A549 (cell line): ENCODE data around the gene CEP164. TPM values are rescaled to one million over a fixed set of nuclear protein-coding genes. Genes with fewer than 3 reads are reported as not detected.

Experiments
- ATAC-seq, 2 experiments: fragments of 200-7000 bp in 1 of 2; fragments of >200 bp in 1 of 2; cut with Nextera tagmentation in 1 of 2; cut with Tn5 transposase in 1 of 2; 3 replicates each; pipeline versions ENCODE4 v1.8.0 to v1.9.1; 2018 to 2020; ENCODE audit warnings: mild to moderate bottlenecking in 1 of 2, moderate library complexity in 1 of 2
- CTCF ChIA-PET: fragments of 300-600 bp; sonication (Branson Sonifier 250); formaldehyde crosslinking; extraction: SDS; loops from one replicate; lab custom pipeline; 2021; ENCODE audit warnings: antibody characterized with exemption, inconsistent platforms; lab: Yijun Ruan, JAX
- POLR2A ChIA-PET: fragments of 350-600 bp; formaldehyde crosslinking; extraction: SDS; loops from one replicate; lab custom pipeline; 2021; ENCODE audit warnings: antibody characterized with exemption, inconsistent platforms; lab: Yijun Ruan, JAX
- DNase-seq, 2 experiments: peaks; one replicate each; pipeline versions ENCODE4 v3.0.0 to v3.0.0-alpha.2; 2011 to 2016; ENCODE audit warnings: low read depth in 1 of 2, low spot score in 1 of 2
- FAIRE-seq: peaks from 2 replicates; lab custom pipeline; 2011; peaks lifted over from hg19 to GRCh38; lab: Jason Lieb, UNC
- H3K27ac ChIP-seq, 2 experiments: fragments of >200 bp; sonication (Bioruptor Twin); formaldehyde crosslinking; 3 replicates each; pipeline ENCODE4 v1.5.1; 2016 to 2017
- H3K4me1 ChIP-seq: fragments of >200 bp; sonication (Bioruptor Twin); formaldehyde crosslinking; 3 replicates; pipeline ENCODE4 v1.6.1; 2016
- H3K4me2 ChIP-seq: fragments of >200 bp; sonication (Bioruptor Twin); formaldehyde crosslinking; 3 replicates; pipeline ENCODE4 v1.6.1; 2016
- H3K4me3 ChIP-seq: fragments of >200 bp; sonication (Bioruptor Twin); formaldehyde crosslinking; 3 replicates; pipeline ENCODE4 v1.5.1; 2016
- H3K9me3 ChIP-seq: fragments of >200 bp; sonication (Bioruptor Twin); formaldehyde crosslinking; 3 replicates; pipeline ENCODE4 v1.6.1; 2016
- BHLHE40 ChIP-seq: IDR thresholded peaks from 2 replicates; pipeline ENCODE4 v1.6.1; 2012; ENCODE audit warnings: low read depth, low read length, inconsistent platforms
- CBX8 ChIP-seq: fragments of 200-600 bp; sonication (generic); IDR thresholded peaks from 2 replicates; pipeline ENCODE4 v1.6.1; 2016
- CEBPB ChIP-seq, 2 experiments: fragments of >200 bp in 1 of 2; sonication (Bioruptor Twin) in 1 of 2; formaldehyde crosslinking in 1 of 2; IDR thresholded peaks; 2 replicates each; pipeline ENCODE4 v1.6.1; 2012 to 2016
- EHMT2 ChIP-seq: fragments of 200-600 bp; sonication (generic); IDR thresholded peaks from 2 replicates; pipeline ENCODE4 v1.6.1; 2016; ENCODE audit warnings: antibody characterized with exemption, low read depth, mild to moderate bottlenecking, moderate library complexity
- HOXA7 ChIP-seq: fragments of 250-450 bp; sonication (Bioruptor Pico); IDR thresholded peaks from 2 replicates; pipeline ENCODE4 v1.5.0; 2020; ENCODE audit warnings: mild to moderate bottlenecking, moderate library complexity
- HOXB13 ChIP-seq: fragments of 250-450 bp; sonication (Bioruptor Pico); IDR thresholded peaks from 2 replicates; pipeline ENCODE4 v1.5.0; 2020; ENCODE audit warnings: low read depth, mild to moderate bottlenecking, moderate library complexity
- HOXB5 ChIP-seq: fragments of 250-450 bp; sonication (Bioruptor Pico); IDR thresholded peaks from 2 replicates; pipeline ENCODE4 v1.5.0; 2020; ENCODE audit warnings: mild to moderate bottlenecking, moderate library complexity
- JUNB ChIP-seq: fragments of >200 bp; sonication (Bioruptor Twin); formaldehyde crosslinking; IDR thresholded peaks from 2 replicates; pipeline ENCODE4 v1.6.1; 2016
- MAZ ChIP-seq: fragments of 150-350 bp; IDR thresholded peaks from 2 replicates; pipeline ENCODE4 v1.6.1; 2014; ENCODE audit warnings: antibody characterized with exemption, low read depth, low read length, borderline replicate concordance
- NPAS2 ChIP-seq: fragments of 250-450 bp; sonication (Bioruptor Pico); IDR thresholded peaks from 2 replicates; pipeline ENCODE4 v1.8.0; 2022; ENCODE audit warnings: mild to moderate bottlenecking, moderate library complexity, borderline replicate concordance
- PHF8 ChIP-seq: fragments of 200-600 bp; sonication (generic); IDR thresholded peaks from 2 replicates; pipeline ENCODE4 v1.6.1; 2016; ENCODE audit warnings: low read depth, mild to moderate bottlenecking, antibody characterized with exemption, moderate library complexity, borderline replicate concordance
- POLR2AphosphoS2 ChIP-seq: conservative IDR thresholded peaks from 2 replicates; pipeline ENCODE4 v1.6.1; 2012; ENCODE audit warnings: low read length, improper control_type of control experiment, inconsistent platforms
- RAD21 ChIP-seq, 2 experiments: fragments of >200 bp in 1 of 2; sonication (Bioruptor Twin) in 1 of 2; formaldehyde crosslinking in 1 of 2; IDR thresholded peaks in 1 of 2; conservative IDR thresholded peaks in 1 of 2; 2 replicates in 1 of 2; 3 replicates in 1 of 2; pipeline ENCODE4 v1.6.1; 2012 to 2018; ENCODE audit warnings: inconsistent platforms in 1 of 2
- RARB ChIP-seq: fragments of 250-450 bp; sonication (Bioruptor Pico); IDR thresholded peaks from 2 replicates; pipeline ENCODE4 v1.8.0; 2021; ENCODE audit warnings: mild to moderate bottlenecking, moderate library complexity
- RCOR1 ChIP-seq: fragments of 150-350 bp; IDR thresholded peaks from 2 replicates; pipeline ENCODE4 v1.6.1; 2014; ENCODE audit warnings: antibody characterized with exemption, low read length, low read depth
- RFX5 ChIP-seq: fragments of 450-650 bp; IDR thresholded peaks from 2 replicates; pipeline ENCODE4 v1.7.1; 2014; ENCODE audit warnings: antibody characterized with exemption, mild to moderate bottlenecking, moderate library complexity
- TFCP2L1 ChIP-seq: fragments of 250-450 bp; sonication (Bioruptor Pico); IDR thresholded peaks from 2 replicates; pipeline ENCODE4 v1.5.0; 2021; ENCODE audit warnings: mild to moderate bottlenecking
- TP53 ChIP-seq: fragments of 250-450 bp; sonication (Bioruptor Pico); IDR thresholded peaks from 2 replicates; pipeline ENCODE4 v1.5.0; 2021; ENCODE audit warnings: mild to moderate bottlenecking, moderate library complexity
- ZFP36 ChIP-seq: fragments of 450-650 bp; IDR thresholded peaks from 2 replicates; pipeline ENCODE4 v1.6.1; 2014; ENCODE audit warnings: borderline replicate concordance; ENCODE audit not compliant: partially characterized antibody
- WGBS: methylation state at CpG from one replicate; pipeline ENCODE4 v1.1.6; 2017; ENCODE audit errors: missing lambda C conversion rate; 5-methylcytosine and 5-hydroxymethylcytosine counted together
- polyA plus RNA-seq, 4 experiments: library from polyadenylated mRNA; depleted of rRNA in 3 of 4; stranded (reverse); fragments of >200 nt; fragmentation: RNase III in 1 of 4; extraction: RNeasy Plus Mini Kit Qiagen cat#74134 plus additional on column Dnase treatment in 1 of 4; gene quantifications; 2 replicates in 3 of 4; 3 replicates in 1 of 4; pipeline ENCODE4 v1.2.3, GENCODE V29; 2011 to 2017
- TF ChIP-seq, protein P1 (sequence below): fragments of 200-600 bp; sonication (generic); IDR thresholded peaks from 2 replicates; pipeline ENCODE4 v1.6.1; 2016; ENCODE audit warnings: antibody characterized with exemption, mild to moderate bottlenecking, moderate library complexity
- TF ChIP-seq, protein P2 (sequence below): fragments of 450-650 bp; IDR thresholded peaks from 2 replicates; pipeline ENCODE4 v1.6.1; 2014; ENCODE audit warnings: antibody characterized with exemption
- TF ChIP-seq, protein P3 (sequence below): IDR thresholded peaks from 2 replicates; pipeline ENCODE4 v1.6.1; 2012
- TF ChIP-seq, protein P4 (sequence below): fragments of >200 bp; sonication (Bioruptor Twin); formaldehyde crosslinking; IDR thresholded peaks from 3 replicates; pipeline ENCODE4 v1.6.1; 2016

Gene CEP164
- polyA plus RNA-seq, 2 of the 4 experiments (the other 2 are of a cell fraction): 17.4 to 19.6 TPM

DNA sequence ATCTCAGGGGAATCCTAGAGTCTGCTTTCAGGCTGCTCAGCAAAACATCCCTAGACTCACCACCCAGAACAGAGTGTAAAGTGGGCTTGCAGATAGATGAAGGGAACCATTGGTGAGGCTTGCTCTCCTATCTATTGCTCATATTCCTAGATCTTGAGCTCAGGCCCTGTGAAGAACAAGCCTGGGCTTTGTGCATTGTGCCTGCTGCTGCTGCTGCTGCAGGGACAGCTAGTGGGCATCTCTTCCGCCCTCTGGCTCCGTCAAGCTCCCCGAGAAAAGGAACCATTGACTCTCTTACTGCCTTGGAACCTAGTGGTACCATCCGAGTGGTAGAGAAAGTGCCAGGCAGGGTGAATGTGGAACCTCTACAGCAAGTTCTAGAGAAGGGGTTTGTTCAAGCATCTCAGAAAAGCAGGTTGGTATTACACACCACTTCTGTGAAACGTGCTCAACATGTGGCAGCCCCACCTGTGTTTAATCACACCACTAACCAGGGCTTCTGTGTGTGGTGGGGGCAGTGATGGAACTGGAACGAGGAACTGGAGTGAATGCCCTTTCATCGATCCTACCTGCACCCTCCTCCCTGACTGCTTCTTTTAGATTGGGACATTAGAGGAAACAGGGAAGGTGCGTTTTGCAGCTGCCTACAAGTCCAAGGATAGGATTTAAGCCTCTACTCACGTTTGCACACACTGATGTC lies 32.1 kb upstream of the CEP164 start (continued):
- no peak for TF ChIP-seq RARB
- no peak for TF ChIP-seq POLR2AphosphoS2
- no peak for TF ChIP-seq MAZ
- no peak for TF ChIP-seq PHF8
- no peak for TF ChIP-seq ZFP36
- TF ChIP-seq EHMT2: no peak
- TF ChIP-seq, protein P1, sequence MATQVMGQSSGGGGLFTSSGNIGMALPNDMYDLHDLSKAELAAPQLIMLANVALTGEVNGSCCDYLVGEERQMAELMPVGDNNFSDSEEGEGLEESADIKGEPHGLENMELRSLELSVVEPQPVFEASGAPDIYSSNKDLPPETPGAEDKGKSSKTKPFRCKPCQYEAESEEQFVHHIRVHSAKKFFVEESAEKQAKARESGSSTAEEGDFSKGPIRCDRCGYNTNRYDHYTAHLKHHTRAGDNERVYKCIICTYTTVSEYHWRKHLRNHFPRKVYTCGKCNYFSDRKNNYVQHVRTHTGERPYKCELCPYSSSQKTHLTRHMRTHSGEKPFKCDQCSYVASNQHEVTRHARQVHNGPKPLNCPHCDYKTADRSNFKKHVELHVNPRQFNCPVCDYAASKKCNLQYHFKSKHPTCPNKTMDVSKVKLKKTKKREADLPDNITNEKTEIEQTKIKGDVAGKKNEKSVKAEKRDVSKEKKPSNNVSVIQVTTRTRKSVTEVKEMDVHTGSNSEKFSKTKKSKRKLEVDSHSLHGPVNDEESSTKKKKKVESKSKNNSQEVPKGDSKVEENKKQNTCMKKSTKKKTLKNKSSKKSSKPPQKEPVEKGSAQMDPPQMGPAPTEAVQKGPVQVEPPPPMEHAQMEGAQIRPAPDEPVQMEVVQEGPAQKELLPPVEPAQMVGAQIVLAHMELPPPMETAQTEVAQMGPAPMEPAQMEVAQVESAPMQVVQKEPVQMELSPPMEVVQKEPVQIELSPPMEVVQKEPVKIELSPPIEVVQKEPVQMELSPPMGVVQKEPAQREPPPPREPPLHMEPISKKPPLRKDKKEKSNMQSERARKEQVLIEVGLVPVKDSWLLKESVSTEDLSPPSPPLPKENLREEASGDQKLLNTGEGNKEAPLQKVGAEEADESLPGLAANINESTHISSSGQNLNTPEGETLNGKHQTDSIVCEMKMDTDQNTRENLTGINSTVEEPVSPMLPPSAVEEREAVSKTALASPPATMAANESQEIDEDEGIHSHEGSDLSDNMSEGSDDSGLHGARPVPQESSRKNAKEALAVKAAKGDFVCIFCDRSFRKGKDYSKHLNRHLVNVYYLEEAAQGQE: no peak

DNA sequence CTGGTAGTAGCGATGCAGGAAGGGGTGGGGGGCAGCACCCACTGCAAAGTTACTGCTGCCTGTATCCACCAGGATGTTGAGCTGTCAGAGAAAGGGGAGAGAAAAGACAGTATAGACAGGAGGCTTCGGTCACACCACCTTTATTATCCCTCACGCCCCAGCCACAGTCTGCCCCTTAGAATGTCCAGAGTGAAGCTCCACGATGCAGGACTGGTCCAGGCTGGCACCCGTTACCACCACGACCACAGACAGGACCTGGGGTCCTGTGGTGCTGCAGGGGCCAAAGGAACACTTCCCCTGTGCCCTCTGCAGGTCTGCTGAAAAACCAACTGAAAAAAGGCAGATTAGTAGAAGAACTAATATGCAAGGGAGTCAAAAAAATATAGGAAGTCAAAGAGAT lies 30.8 kb upstream of the CEP164 start:
- no peak overlapping the region for H3K27ac ChIP-seq
- H3K4me2 ChIP-seq: no peak overlapping the region
- DNase-seq (no peak), ATAC-seq (no peak), FAIRE-seq (no peak)
- CTCF ChIA-PET: interaction anchor here (1.0 kb wide), 1 partner anchor 13 kb away, joined by 3 read pairs; no protein-coding TSS in a partner anchor
- no peaks in the 10 kb centered on the region for H3K9me3 ChIP-seq
- TF ChIP-seq MAZ: no peak
- TF ChIP-seq, protein P2, sequence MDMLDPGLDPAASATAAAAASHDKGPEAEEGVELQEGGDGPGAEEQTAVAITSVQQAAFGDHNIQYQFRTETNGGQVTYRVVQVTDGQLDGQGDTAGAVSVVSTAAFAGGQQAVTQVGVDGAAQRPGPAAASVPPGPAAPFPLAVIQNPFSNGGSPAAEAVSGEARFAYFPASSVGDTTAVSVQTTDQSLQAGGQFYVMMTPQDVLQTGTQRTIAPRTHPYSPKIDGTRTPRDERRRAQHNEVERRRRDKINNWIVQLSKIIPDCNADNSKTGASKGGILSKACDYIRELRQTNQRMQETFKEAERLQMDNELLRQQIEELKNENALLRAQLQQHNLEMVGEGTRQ: no peak
- no peak for TF ChIP-seq CEBPB (IDR thresholded peaks at IDR 0.05)
- TF ChIP-seq BHLHE40: no peak
- TF ChIP-seq NPAS2 (CRISPR knock-in tag): no peak
- no peak for TF ChIP-seq RAD21 (conservative IDR thresholded peaks at IDR 0.05 in 1 of 2, IDR thresholded peaks at IDR 0.05 in 1 of 2)
- TF ChIP-seq POLR2AphosphoS2: no peak
- TF ChIP-seq TP53 (CRISPR knock-in tag): no peak
- TF ChIP-seq, protein P3, sequence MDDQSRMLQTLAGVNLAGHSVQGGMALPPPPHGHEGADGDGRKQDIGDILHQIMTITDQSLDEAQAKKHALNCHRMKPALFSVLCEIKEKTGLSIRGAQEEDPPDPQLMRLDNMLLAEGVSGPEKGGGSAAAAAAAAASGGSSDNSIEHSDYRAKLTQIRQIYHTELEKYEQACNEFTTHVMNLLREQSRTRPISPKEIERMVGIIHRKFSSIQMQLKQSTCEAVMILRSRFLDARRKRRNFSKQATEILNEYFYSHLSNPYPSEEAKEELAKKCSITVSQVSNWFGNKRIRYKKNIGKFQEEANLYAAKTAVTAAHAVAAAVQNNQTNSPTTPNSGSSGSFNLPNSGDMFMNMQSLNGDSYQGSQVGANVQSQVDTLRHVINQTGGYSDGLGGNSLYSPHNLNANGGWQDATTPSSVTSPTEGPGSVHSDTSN: no peak
- no peak for TF ChIP-seq CBX8
- TF ChIP-seq TFCP2L1 (CRISPR knock-in tag): no peak
- TF ChIP-seq RCOR1: no peak
- TF ChIP-seq RFX5: no peak
- TF ChIP-seq JUNB: no peak
- no peak for TF ChIP-seq HOXA7
- TF ChIP-seq, protein P4, sequence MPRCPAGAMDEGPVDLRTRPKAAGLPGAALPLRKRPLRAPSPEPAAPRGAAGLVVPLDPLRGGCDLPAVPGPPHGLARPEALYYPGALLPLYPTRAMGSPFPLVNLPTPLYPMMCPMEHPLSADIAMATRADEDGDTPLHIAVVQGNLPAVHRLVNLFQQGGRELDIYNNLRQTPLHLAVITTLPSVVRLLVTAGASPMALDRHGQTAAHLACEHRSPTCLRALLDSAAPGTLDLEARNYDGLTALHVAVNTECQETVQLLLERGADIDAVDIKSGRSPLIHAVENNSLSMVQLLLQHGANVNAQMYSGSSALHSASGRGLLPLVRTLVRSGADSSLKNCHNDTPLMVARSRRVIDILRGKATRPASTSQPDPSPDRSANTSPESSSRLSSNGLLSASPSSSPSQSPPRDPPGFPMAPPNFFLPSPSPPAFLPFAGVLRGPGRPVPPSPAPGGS: no peak
- no peak for TF ChIP-seq HOXB13
- no peak for TF ChIP-seq HOXB5 (CRISPR knock-in tag)
- H3K4me3 ChIP-seq: no peak overlapping the region
- WGBS: 77% methylated on average over 6 of the region's 6 CpGs
- peaks cover 6% of the 10 kb centered on the region; the same call in 1 of the 3 replicates for H3K4me1 ChIP-seq
- POLR2A ChIA-PET: no interaction called here
